PC-3 (cell line): ENCODE measurements around the gene PPIF.

Experiments used
- CTCF ChIP-seq: fragments of 300-600 bp; sonication (generic); conservative IDR thresholded peaks from 2 replicates; pipeline ENCODE4 v1.5.1; 2017; ENCODE audit warnings: antibody characterized with exemption, low read depth, mild to moderate bottlenecking, low read length
- EZH2 ChIP-seq: fragments of 300-600 bp; sonication (generic); IDR thresholded peaks from one replicate; pipeline ENCODE4 v1.6.1; 2017; ENCODE audit warnings: antibody characterized with exemption, mild to moderate bottlenecking, low read length; ENCODE audit not compliant: unreplicated experiment
- EZH2phosphoT487 ChIP-seq: fragments of 300-600 bp; sonication (generic); IDR thresholded peaks from 2 replicates; pipeline ENCODE4 v1.6.1; 2018; ENCODE audit warnings: mild to moderate bottlenecking, antibody characterized with exemption, low read length, borderline replicate concordance

- TF ChIP-seq CTCF (no peak), EZH2 (no peak), EZH2phosphoT487 (no peak)
These were observed 14.6 kb downstream of the PPIF start for GRCh38 chr10:79361726-79362397.
